H1 (cell line): Measurements from ENCODE around the gene BRD8.

Source experiments
- CBX5 ChIP-seq: fragments of 300-800, 300-1000 bp; sonication (generic); IDR thresholded peaks from 2 replicates; pipeline ENCODE4 v1.7.1; 2016; ENCODE audit warnings: antibody characterized with exemption, low read length, low read depth
- CTBP2 ChIP-seq: IDR thresholded peaks from 2 replicates; pipeline ENCODE4 v1.7.0; 2011; ENCODE audit warnings: borderline replicate concordance, mild to moderate bottlenecking, moderate library complexity, mixed read lengths, low read length; ENCODE audit not compliant: insufficient read depth, insufficient read length
- EGR1 ChIP-seq: IDR thresholded peaks from 2 replicates; pipeline ENCODE4 v1.6.1; 2011; ENCODE audit warnings: low read depth, low read length, borderline replicate concordance
- EP300 ChIP-seq, 2 experiments: IDR thresholded peaks; 1 replicate in 1 of 2; 2 replicates in 1 of 2; pipeline ENCODE4 v1.6.1; 2011 to 2012; ENCODE audit warnings: low read depth in 2 of 2, low read length in 2 of 2, mild to moderate bottlenecking in 2 of 2, borderline replicate concordance in 1 of 2, inconsistent platforms in 1 of 2, moderate library complexity in 1 of 2
- HDAC6 ChIP-seq: IDR thresholded peaks from one replicate; pipeline ENCODE4 v1.7.1; 2012; ENCODE audit warnings: low read depth, mild to moderate bottlenecking, inconsistent platforms, low read length, moderate library complexity
- MAX ChIP-seq: IDR thresholded peaks from 2 replicates; pipeline ENCODE4 v1.6.1; 2012; ENCODE audit warnings: inconsistent platforms
- POLR2A ChIP-seq, 2 experiments: IDR thresholded peaks; 1 replicate in 1 of 2; 2 replicates in 1 of 2; pipeline ENCODE4 v1.6.1; 2011; ENCODE audit warnings: low read depth in 2 of 2, low read length in 2 of 2, mild to moderate bottlenecking in 2 of 2; ENCODE audit errors: control extremely low read depth in 1 of 2
- RNF2 ChIP-seq: fragments of 200-900, 300-1000 bp; sonication (generic); IDR thresholded peaks from 2 replicates; pipeline ENCODE4 v1.7.1; 2016; ENCODE audit warnings: borderline replicate concordance, low read depth, mild to moderate bottlenecking, antibody characterized with exemption, low read length; ENCODE audit not compliant: poor library complexity, severe bottlenecking; ENCODE audit errors: missing control alignments
- SP1 ChIP-seq: IDR thresholded peaks from 2 replicates; pipeline ENCODE4 v1.6.1; 2011; ENCODE audit warnings: low read depth, low read length
- SUZ12 ChIP-seq: fragments of 200-600 bp; sonication (generic); IDR thresholded peaks from 2 replicates; pipeline ENCODE4 v1.6.1; 2012; ENCODE audit warnings: mild to moderate bottlenecking, inconsistent platforms, low read length, moderate library complexity, mixed read lengths
- YY1 ChIP-seq: IDR thresholded peaks from 2 replicates; pipeline ENCODE4 v1.6.1; 2011; ENCODE audit warnings: low read depth, mild to moderate bottlenecking, low read length

GRCh38 chr5:138159666-138160065 is 18.8 kb downstream of the BRD8 start:
- no peak for TF ChIP-seq MAX
- no peak for TF ChIP-seq CBX5
- no peak for TF ChIP-seq EGR1
- no peak for TF ChIP-seq POLR2A (IDR thresholded peaks at IDR 0.05; ENCODE audit: control extremely low read depth in 1 of 2, low read depth in 2 of 2, low read length in 2 of 2)
- no peak for TF ChIP-seq SP1
- no peak for TF ChIP-seq RNF2
- TF ChIP-seq SUZ12 = no peak
- TF ChIP-seq YY1 = no peak
- TF ChIP-seq EP300 (IDR thresholded peaks at IDR 0.05; ENCODE audit: borderline replicate concordance in 1 of 2, low read depth in 2 of 2, low read length in 2 of 2) = no peak
- no peak for TF ChIP-seq CTBP2
- TF ChIP-seq HDAC6 = no peak
